Neural cell (in vitro differentiated cells): ENCODE results near the gene RNF223.

Source experiments
- EP300 ChIP-seq: fragments of 450-650 bp; conservative IDR thresholded peaks from 2 replicates; pipeline ENCODE4 v1.6.1; 2014; ENCODE audit warnings: antibody characterized with exemption, mild to moderate bottlenecking, moderate library complexity; ENCODE audit not compliant: poor library complexity, severe bottlenecking
- EZH2 ChIP-seq: fragments of 200-600, 300-800 bp; shearing (Covaris generic), sonication (generic); IDR thresholded peaks from 2 replicates; pipeline ENCODE4 v1.6.1; 2014; ENCODE audit warnings: antibody characterized with exemption, low read length, borderline replicate concordance, mild to moderate bottlenecking; ENCODE audit not compliant: insufficient read depth, poor library complexity, severe bottlenecking
- MXI1 ChIP-seq: fragments of 450-650 bp; conservative IDR thresholded peaks from 2 replicates; pipeline ENCODE4 v1.6.1; 2014; ENCODE audit warnings: antibody characterized with exemption, mild to moderate bottlenecking; ENCODE audit not compliant: poor library complexity, severe bottlenecking
- POLR2AphosphoS5 ChIP-seq: IDR thresholded peaks from 2 replicates; pipeline ENCODE4 v1.6.1; 2012
- RAD21 ChIP-seq: fragments of 450-650 bp; conservative IDR thresholded peaks from 2 replicates; pipeline ENCODE4 v1.6.1; 2014; ENCODE audit warnings: antibody characterized with exemption, mild to moderate bottlenecking, moderate library complexity
- SMC3 ChIP-seq: fragments of 450-650 bp; conservative IDR thresholded peaks from 2 replicates; pipeline ENCODE4 v1.6.1; 2014; ENCODE audit warnings: antibody characterized with exemption, mild to moderate bottlenecking, moderate library complexity; ENCODE audit not compliant: poor library complexity
- TAF1 ChIP-seq: IDR thresholded peaks from 2 replicates; pipeline ENCODE4 v1.6.1; 2012; ENCODE audit warnings: low read depth
- TF ChIP-seq, protein P1 (sequence below): fragments of 450-650 bp; IDR thresholded peaks from 2 replicates; pipeline ENCODE4 v1.5.1; 2014; ENCODE audit warnings: antibody characterized with exemption, mild to moderate bottlenecking, moderate library complexity; ENCODE audit not compliant: poor library complexity, severe bottlenecking
- TF ChIP-seq, protein P2 (sequence below): IDR thresholded peaks from 2 replicates; pipeline ENCODE4 v1.6.1; 2012; ENCODE audit warnings: borderline replicate concordance

DNA sequence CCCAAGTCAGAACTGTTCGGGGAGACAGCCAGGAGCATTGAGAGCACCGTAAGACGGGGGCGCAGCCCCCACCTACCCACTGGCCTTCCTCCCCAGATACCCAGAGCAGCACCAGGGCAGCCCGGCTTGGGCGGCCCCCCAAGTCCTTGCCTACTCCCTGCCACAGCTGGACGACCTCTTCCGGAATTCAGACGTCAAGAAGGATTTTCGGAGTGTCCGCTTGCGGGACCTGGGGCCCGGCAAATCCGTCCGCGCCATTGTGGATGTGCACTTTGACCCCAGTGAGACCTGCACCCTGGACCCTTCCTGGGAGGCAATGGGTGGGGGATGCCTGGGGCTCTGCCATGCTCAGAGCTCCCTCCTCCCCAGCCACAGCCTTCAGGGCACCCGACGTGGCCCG lies 26.7 kb downstream of the RNF223 start:
- TF ChIP-seq, protein P1, sequence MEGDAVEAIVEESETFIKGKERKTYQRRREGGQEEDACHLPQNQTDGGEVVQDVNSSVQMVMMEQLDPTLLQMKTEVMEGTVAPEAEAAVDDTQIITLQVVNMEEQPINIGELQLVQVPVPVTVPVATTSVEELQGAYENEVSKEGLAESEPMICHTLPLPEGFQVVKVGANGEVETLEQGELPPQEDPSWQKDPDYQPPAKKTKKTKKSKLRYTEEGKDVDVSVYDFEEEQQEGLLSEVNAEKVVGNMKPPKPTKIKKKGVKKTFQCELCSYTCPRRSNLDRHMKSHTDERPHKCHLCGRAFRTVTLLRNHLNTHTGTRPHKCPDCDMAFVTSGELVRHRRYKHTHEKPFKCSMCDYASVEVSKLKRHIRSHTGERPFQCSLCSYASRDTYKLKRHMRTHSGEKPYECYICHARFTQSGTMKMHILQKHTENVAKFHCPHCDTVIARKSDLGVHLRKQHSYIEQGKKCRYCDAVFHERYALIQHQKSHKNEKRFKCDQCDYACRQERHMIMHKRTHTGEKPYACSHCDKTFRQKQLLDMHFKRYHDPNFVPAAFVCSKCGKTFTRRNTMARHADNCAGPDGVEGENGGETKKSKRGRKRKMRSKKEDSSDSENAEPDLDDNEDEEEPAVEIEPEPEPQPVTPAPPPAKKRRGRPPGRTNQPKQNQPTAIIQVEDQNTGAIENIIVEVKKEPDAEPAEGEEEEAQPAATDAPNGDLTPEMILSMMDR = no peak
- TF ChIP-seq, protein P2, sequence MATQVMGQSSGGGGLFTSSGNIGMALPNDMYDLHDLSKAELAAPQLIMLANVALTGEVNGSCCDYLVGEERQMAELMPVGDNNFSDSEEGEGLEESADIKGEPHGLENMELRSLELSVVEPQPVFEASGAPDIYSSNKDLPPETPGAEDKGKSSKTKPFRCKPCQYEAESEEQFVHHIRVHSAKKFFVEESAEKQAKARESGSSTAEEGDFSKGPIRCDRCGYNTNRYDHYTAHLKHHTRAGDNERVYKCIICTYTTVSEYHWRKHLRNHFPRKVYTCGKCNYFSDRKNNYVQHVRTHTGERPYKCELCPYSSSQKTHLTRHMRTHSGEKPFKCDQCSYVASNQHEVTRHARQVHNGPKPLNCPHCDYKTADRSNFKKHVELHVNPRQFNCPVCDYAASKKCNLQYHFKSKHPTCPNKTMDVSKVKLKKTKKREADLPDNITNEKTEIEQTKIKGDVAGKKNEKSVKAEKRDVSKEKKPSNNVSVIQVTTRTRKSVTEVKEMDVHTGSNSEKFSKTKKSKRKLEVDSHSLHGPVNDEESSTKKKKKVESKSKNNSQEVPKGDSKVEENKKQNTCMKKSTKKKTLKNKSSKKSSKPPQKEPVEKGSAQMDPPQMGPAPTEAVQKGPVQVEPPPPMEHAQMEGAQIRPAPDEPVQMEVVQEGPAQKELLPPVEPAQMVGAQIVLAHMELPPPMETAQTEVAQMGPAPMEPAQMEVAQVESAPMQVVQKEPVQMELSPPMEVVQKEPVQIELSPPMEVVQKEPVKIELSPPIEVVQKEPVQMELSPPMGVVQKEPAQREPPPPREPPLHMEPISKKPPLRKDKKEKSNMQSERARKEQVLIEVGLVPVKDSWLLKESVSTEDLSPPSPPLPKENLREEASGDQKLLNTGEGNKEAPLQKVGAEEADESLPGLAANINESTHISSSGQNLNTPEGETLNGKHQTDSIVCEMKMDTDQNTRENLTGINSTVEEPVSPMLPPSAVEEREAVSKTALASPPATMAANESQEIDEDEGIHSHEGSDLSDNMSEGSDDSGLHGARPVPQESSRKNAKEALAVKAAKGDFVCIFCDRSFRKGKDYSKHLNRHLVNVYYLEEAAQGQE = no peak
- TF ChIP-seq EZH2 = no peak
- no peak for TF ChIP-seq TAF1
- TF ChIP-seq MXI1 = no peak
- TF ChIP-seq RAD21 = no peak
- TF ChIP-seq POLR2AphosphoS5 = no peak
- TF ChIP-seq EP300 = no peak
- no peak for TF ChIP-seq SMC3
